GM23338 (cell line): ENCODE data around the gene ANKRD17. TPM values are rescaled to one million over a fixed set of nuclear protein-coding genes. Genes with fewer than 3 reads are reported as not detected.

ENCODE experiments used
- polyA plus RNA-seq: library from polyadenylated mRNA; unstranded; fragments of >200 nt; fragmentation: Nextera tagmentation; extraction: Ambion mirVana; gene quantifications from 2 replicates; pipeline ENCODE4 v1.2.1, GENCODE V29; 2016
- small RNA-seq: library from RNA; depleted of rRNA; stranded (forward); fragments of <200 nt; gene quantifications from one replicate; pipeline ENCODE3, GENCODE V24; 2014; ENCODE audit warnings: low replicate concordance
- total RNA-seq: library from RNA; depleted of rRNA; stranded (reverse); fragments of >200 nt; shearing (Covaris generic); gene quantifications from 2 replicates; pipeline ENCODE4 v1.2.3, GENCODE V29; 2014; rRNA removed

The ANKRD17 gene
- total and polyA plus RNA-seq, 2 experiments from 2014 or later = 41.9 to 85.3 TPM

Small RNA genes within 50 kb of the gene (small RNA-seq; reads per million reads assigned to genes)
- gene RF00334 (not detected), gene RNU6ATAC5P (not detected)

Other genes with a start within 250 kb of the ANKRD17 start
- gene COX18, start 189.1 kb downstream of the ANKRD17 start, total RNA-seq = 44.7 and 55.7 TPM in 2 replicates
- gene COX18, start 189.1 kb downstream of the ANKRD17 start, polyA plus RNA-seq = 9.6 and 10.5 TPM in 2 replicates
- not detected in 2 replicates for gene ALB, start 145.5 kb upstream of the ANKRD17 start, total RNA-seq
- not detected in 2 replicates for gene ALB, start 145.5 kb upstream of the ANKRD17 start, polyA plus RNA-seq
- gene AFP, start 177.4 kb upstream of the ANKRD17 start, total RNA-seq = 0.82 and 4.0 TPM in 2 replicates
- 17.1 and 17.3 TPM in 2 replicates for gene AFP, start 177.4 kb upstream of the ANKRD17 start, polyA plus RNA-seq
- not detected in 2 replicates for gene AFM, start 222.9 kb upstream of the ANKRD17 start, total RNA-seq
- gene AFM, start 222.9 kb upstream of the ANKRD17 start, polyA plus RNA-seq = not detected in 2 replicates